ENCODE results near the gene CLCN6. TPM values are rescaled to one million over a fixed set of nuclear protein-coding genes. Genes with fewer than 3 reads are reported as not detected.
"Not testable (repeated sequence)": the region's sequence is repeated elsewhere in the genome, so short reads cannot be mapped to it uniquely, and the experiment has no call there.

CLCN6 gene
- total RNA-seq, 1 experiment from 2014 or later = 48.1 TPM

DNA sequence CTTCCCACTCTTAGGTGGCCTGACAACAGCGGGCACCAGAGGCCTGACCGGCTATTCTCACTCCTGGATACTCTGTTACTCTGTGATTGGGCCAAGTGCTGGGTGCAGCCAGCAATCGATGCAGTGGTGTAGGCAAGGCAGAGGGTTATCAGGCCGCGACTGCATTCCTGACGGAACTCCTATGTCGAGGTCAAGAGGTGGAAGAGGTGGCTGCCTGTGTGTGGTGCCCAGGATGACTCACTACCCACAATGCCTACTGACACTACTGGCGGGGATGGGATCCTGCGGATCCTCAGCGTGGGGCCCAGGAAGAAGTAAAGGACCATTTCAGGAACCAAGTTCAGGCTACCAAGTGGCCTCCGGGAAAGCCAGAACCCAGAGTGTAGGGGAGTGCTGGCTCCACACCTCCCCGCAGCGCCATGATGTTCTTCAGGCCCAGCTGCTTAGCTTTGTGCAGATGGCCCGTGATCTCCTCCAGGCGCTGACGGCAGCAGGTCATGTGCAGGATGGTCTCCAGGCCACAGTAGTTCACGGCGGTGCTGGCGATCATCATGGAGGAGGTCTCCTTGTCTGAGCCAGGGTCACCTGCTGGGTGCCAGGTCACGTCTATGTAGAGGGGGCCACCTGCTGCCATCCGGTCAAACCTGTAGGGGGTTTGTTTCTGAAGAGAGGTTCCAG, 5.1 kb upstream of the CLCN6 start:
- H3K36me3 ChIP-seq (ENCODE audit: insufficient read depth, low read length, poor library complexity, severe bottlenecking) = peaks cover 25% of the 10 kb centered on the region
- H3K27me3 ChIP-seq (replicated peaks; ENCODE audit: insufficient read depth, low read depth, low read length, poor library complexity) = no peaks in the 10 kb centered on the region
- BruUV-seq (replicated peaks) = no TSS peak
- H3K4me3 ChIP-seq (ENCODE audit: low read depth, low read length, poor library complexity, severe bottlenecking) = no peak overlapping the region
- ChIA-PET CTCF (interaction anchor here (0.7 kb wide), 1 partner anchor 35 kb away, joined by 3 read pairs; no protein-coding TSS in a partner anchor), POLR2A (ENCODE audit: low non-redundant PET) (no interaction called here)
- H3K4me1 ChIP-seq (ENCODE audit: insufficient read depth, low read length, poor library complexity, severe bottlenecking) = peaks cover 22% of the 10 kb centered on the region
- intact Hi-C loops (cut with micrococcal nuclease; ENCODE audit: unreplicated experiment) = no loop called here
- DNase-seq (ENCODE audit: low spot score) = no peak
- TF ChIP-seq EZH2 (IDR thresholded peaks at IDR 0.05; ENCODE audit: borderline replicate concordance, low read depth, low read length, poor library complexity, severe bottlenecking) = no peak
- no peaks in the 10 kb centered on the region for H3K9me3 ChIP-seq (ENCODE audit: low read depth, low read length, poor library complexity, severe bottlenecking)
- no peak overlapping the region for H3K27ac ChIP-seq (ENCODE audit: low read depth, low read length, poor library complexity, severe bottlenecking)

GRCh38 chr1:11802616-11802972, 3.4 kb upstream of the CLCN6 start:
- TF ChIP-seq, protein P1, sequence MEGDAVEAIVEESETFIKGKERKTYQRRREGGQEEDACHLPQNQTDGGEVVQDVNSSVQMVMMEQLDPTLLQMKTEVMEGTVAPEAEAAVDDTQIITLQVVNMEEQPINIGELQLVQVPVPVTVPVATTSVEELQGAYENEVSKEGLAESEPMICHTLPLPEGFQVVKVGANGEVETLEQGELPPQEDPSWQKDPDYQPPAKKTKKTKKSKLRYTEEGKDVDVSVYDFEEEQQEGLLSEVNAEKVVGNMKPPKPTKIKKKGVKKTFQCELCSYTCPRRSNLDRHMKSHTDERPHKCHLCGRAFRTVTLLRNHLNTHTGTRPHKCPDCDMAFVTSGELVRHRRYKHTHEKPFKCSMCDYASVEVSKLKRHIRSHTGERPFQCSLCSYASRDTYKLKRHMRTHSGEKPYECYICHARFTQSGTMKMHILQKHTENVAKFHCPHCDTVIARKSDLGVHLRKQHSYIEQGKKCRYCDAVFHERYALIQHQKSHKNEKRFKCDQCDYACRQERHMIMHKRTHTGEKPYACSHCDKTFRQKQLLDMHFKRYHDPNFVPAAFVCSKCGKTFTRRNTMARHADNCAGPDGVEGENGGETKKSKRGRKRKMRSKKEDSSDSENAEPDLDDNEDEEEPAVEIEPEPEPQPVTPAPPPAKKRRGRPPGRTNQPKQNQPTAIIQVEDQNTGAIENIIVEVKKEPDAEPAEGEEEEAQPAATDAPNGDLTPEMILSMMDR (conservative IDR thresholded peaks at IDR 0.05; ENCODE audit: low read depth, low read length) = no peak
- no peak for TF ChIP-seq EZH2 (IDR thresholded peaks at IDR 0.05; ENCODE audit: borderline replicate concordance, low read depth, low read length, poor library complexity, severe bottlenecking)
- POLR2A ChIA-PET (ENCODE audit: low non-redundant PET) = no interaction called here
- DNase-seq (ENCODE audit: low spot score) = no peak
- Histone ChIP-seq H3K36me3 (ENCODE audit: insufficient read depth, low read length, poor library complexity, severe bottlenecking) (peaks cover 26% of the 10 kb centered on the region), H3K9me3 (ENCODE audit: low read depth, low read length, poor library complexity, severe bottlenecking) (no peaks in the 10 kb centered on the region), H3K4me1 (ENCODE audit: insufficient read depth, low read length, poor library complexity, severe bottlenecking) (peaks cover 33% of the 10 kb centered on the region), H3K4me3 (ENCODE audit: low read depth, low read length, poor library complexity, severe bottlenecking) (no peak overlapping the region), H3K27ac (ENCODE audit: low read depth, low read length, poor library complexity, severe bottlenecking) (no peak overlapping the region), H3K27me3 (replicated peaks; ENCODE audit: insufficient read depth, low read depth, low read length, poor library complexity) (no peaks in the 10 kb centered on the region)
- intact Hi-C loops (cut with micrococcal nuclease; ENCODE audit: unreplicated experiment) = no loop called here
- CTCF ChIA-PET = no interaction called here
- no TSS peak for BruUV-seq (replicated peaks)

DNA sequence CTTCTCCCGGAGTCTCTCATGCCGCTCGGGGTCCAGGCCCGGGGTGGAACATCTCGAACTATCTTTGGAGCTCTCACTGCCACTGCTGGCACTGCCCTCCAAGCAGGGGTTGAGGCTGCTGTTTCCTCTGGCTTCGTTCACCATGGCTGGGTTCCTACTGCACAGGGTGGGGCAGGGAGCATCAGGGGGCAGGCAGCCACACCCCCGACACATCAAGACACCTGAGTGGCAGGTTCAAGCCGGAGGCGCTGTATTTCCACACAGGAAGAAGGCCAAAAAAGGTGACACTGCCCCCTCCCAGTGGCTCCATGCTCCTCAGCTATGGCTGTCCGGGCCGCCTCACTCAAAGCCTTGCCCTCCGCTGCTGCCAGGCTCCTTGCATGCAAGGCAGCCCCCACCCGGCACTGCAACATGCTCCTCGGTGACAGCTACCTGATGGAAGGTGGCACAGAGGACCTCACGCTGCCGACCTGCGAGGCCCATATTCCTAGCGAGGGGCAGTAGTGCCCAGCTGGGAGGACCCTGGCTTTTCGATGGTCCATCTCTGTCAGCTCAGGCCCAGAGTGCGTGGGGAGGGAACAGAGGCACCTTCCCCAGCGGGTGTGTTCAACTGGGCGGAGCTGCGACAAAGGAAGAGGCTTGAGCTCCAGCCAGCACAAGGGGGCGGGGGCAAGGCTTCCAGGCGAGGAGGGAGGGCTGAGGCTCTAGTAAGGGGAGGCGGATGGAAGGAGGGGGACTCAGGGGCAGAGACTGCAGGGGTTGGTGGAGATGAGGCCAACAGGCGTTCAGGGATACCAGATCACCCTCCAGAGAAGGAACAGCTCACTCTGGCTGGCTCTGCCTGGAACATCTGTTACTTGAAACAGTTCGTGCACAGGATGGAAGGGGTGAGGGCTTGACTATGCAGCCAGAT, 2.8 kb upstream of the CLCN6 start:
- ChIA-PET POLR2A (ENCODE audit: low non-redundant PET) (interaction anchor here (0.5 to 1.0 kb wide), 3 partner anchors 12 to 106 kb away, joined by 3 to 8 read pairs (median 4); no protein-coding TSS in a partner anchor), CTCF (no interaction called here)
- BruUV-seq (replicated peaks) = no TSS peak
- DNase-seq (ENCODE audit: low spot score) = peak; percentile 95
- Histone ChIP-seq H3K36me3 (ENCODE audit: insufficient read depth, low read length, poor library complexity, severe bottlenecking) (peaks cover 32% of the 10 kb centered on the region), H3K27ac (ENCODE audit: low read depth, low read length, poor library complexity, severe bottlenecking) (peak overlapping the region; percentile 88), H3K4me3 (ENCODE audit: low read depth, low read length, poor library complexity, severe bottlenecking) (peak overlapping the region; percentile 7), H3K4me1 (ENCODE audit: insufficient read depth, low read length, poor library complexity, severe bottlenecking) (peaks cover 39% of the 10 kb centered on the region), H3K9me3 (ENCODE audit: low read depth, low read length, poor library complexity, severe bottlenecking) (no peaks in the 10 kb centered on the region), H3K27me3 (replicated peaks; ENCODE audit: insufficient read depth, low read depth, low read length, poor library complexity) (no peaks in the 10 kb centered on the region)
- intact Hi-C loops (cut with micrococcal nuclease; ENCODE audit: unreplicated experiment) = no loop called here
- no peak for TF ChIP-seq EZH2 (IDR thresholded peaks at IDR 0.05; ENCODE audit: borderline replicate concordance, low read depth, low read length, poor library complexity, severe bottlenecking)
- TF ChIP-seq, protein P1 (conservative IDR thresholded peaks at IDR 0.05; ENCODE audit: low read depth, low read length) = no peak

DNA sequence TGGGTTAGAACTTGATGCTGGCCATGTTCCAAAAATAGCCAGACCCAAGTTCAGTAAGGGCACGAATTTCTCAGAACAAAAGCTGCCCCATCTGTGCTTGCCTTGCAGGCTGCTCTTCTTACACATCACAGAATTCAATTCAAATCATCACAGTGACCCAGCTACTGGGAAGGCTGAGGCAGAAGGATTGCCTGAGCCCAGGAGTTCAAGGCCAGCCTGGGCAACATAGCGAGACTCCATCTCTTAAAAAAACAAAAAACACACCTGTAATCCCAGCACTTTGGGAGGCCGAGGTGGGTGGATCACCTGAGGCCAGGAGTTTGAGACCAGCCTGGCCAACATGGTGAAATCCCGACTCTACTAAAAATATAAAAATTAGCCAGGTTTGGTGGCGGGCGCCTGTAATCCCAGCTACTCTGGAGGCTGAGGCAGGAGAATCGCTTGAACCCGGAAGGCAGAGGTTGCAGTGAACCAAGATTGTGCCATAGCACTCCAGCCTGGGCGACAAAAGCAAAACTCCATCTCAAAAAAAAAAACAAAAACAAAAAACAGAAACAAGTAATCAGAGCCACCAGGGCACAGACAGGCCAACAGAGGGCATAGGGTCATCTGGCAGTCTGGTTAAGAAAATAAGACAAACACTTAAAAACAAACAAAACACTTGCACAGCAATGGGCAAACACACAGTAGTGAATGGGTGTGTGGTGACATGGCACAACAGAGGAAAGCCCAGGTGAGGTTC, 1.9 kb upstream of the CLCN6 start:
- intact Hi-C loops (cut with micrococcal nuclease; ENCODE audit: unreplicated experiment) = not testable (repeated sequence)
- TSS peak; percentile 41 for BruUV-seq (replicated peaks)

More for the DNA sequence above, 1.9 kb upstream of the CLCN6 start:
- Histone ChIP-seq H3K27ac (ENCODE audit: low read depth, low read length, poor library complexity, severe bottlenecking) (peak overlapping the region; percentile 88), H3K4me3 (ENCODE audit: low read depth, low read length, poor library complexity, severe bottlenecking) (peak overlapping the region; percentile 79), H3K4me1 (ENCODE audit: insufficient read depth, low read length, poor library complexity, severe bottlenecking) (peaks cover 42% of the 10 kb centered on the region), H3K36me3 (ENCODE audit: insufficient read depth, low read length, poor library complexity, severe bottlenecking) (peaks cover 41% of the 10 kb centered on the region)
- H3K27me3 ChIP-seq (replicated peaks; ENCODE audit: insufficient read depth, low read depth, low read length, poor library complexity); H3K9me3 ChIP-seq (ENCODE audit: low read depth, low read length, poor library complexity, severe bottlenecking); CTCF ChIA-PET; DNase-seq (ENCODE audit: low spot score): not testable (repeated sequence)
- POLR2A ChIA-PET (ENCODE audit: low non-redundant PET) = interaction anchor here (0.6 to 1.0 kb wide), 2 partner anchors 104 to 105 kb away, joined by 3 to 4 read pairs; no protein-coding TSS in a partner anchor

All from A673 (cell line).